NCI-H1092 treated with DMSO at 0.1 percent for 48 hours (cell line): ENCODE measurements around the gene ARHGEF18.

Experiments
- DNase-seq: peaks from one replicate; lab custom pipeline; 2025; lab: John Stamatoyannopoulos, UW

The ARHGEF18 gene

GRCh38 chr19:7385062-7385461 lies 36.3 kb downstream of the ARHGEF18 start:
- DNase-seq, result no peak

GRCh38 chr19:7386308-7386707 lies 37.6 kb downstream of the ARHGEF18 start:
- DNase-seq, result no peak

- no peak for DNase-seq
Observed at GRCh38 chr19:7386769-7387168, 38.0 kb downstream of the ARHGEF18 start.

- DNase-seq, result no peak
Observed at GRCh38 chr19:7391218-7391670, 42.5 kb downstream of the ARHGEF18 start.

- DNase-seq, result no peak
Observed at GRCh38 chr19:7393459-7393858, 44.7 kb downstream of the ARHGEF18 start.

- DNase-seq, result no peak
Observed at GRCh38 chr19:7393939-7394730, 45.4 kb downstream of the ARHGEF18 start.

GRCh38 chr19:7394731-7395359 lies 46.1 kb downstream of the ARHGEF18 start:
- DNase-seq, result peak; percentile 84

- DNase-seq, result no peak
Observed at GRCh38 chr19:7395360-7396066, 46.8 kb downstream of the ARHGEF18 start.

- no peak for DNase-seq
Observed at GRCh38 chr19:7397687-7398086, 49.0 kb downstream of the ARHGEF18 start.
